Endothelial cell (in vitro differentiated cells): Measurements from ENCODE around the gene TMEM82. TPM values are rescaled to one million over a fixed set of nuclear protein-coding genes. Genes with fewer than 3 reads are reported as not detected.

Source experiments
- DNase-seq: peaks from one replicate; pipeline ENCODE4 v3.0.0; 2021; ENCODE audit warnings: low spot score
- H3K27ac Mint-ChIP-seq: one replicate; pipeline ENCODE4 v1.8.0; 2021; ENCODE audit warnings: mixed read lengths, inconsistent platforms; ENCODE audit not compliant: unreplicated experiment
- H3K27me3 Mint-ChIP-seq: one replicate; pipeline ENCODE4 v1.8.0; 2021; ENCODE audit warnings: mild to moderate bottlenecking, moderate library complexity, mixed read lengths, inconsistent platforms; ENCODE audit not compliant: unreplicated experiment
- H3K36me3 Mint-ChIP-seq: one replicate; pipeline ENCODE4 v1.8.0; 2021; ENCODE audit warnings: mild to moderate bottlenecking, low read depth, mixed read lengths, inconsistent platforms; ENCODE audit not compliant: unreplicated experiment
- H3K4me1 Mint-ChIP-seq: one replicate; pipeline ENCODE4 v1.8.0; 2021; ENCODE audit warnings: mild to moderate bottlenecking, mixed read lengths, inconsistent platforms; ENCODE audit not compliant: unreplicated experiment
- H3K4me3 Mint-ChIP-seq: one replicate; pipeline ENCODE4 v1.8.0; 2021; ENCODE audit warnings: mild to moderate bottlenecking, mixed read lengths, inconsistent platforms; ENCODE audit not compliant: unreplicated experiment
- H3K9me3 Mint-ChIP-seq: one replicate; pipeline ENCODE4 v1.8.0; 2021; ENCODE audit warnings: mixed read lengths, inconsistent platforms; ENCODE audit not compliant: unreplicated experiment
- CTCF ChIP-seq: fragments of 200-600 bp; sonication (generic); IDR thresholded peaks from one replicate; pipeline ENCODE4 v1.5.0; 2021; ENCODE audit warnings: antibody characterized with exemption; ENCODE audit not compliant: unreplicated experiment
- total RNA-seq: library from RNA; stranded (reverse); fragmentation: NEBNext Ultra II Directional; extraction: Animal tissue kit (Norgen Biotek cat#: 25700); gene quantifications from one replicate; pipeline ENCODE4 v1.2.1, GENCODE V29; 2021; ENCODE audit not compliant: unreplicated experiment

TMEM82 gene
- total RNA-seq, 1 donor from 2014 or later, result not detected

DNA sequence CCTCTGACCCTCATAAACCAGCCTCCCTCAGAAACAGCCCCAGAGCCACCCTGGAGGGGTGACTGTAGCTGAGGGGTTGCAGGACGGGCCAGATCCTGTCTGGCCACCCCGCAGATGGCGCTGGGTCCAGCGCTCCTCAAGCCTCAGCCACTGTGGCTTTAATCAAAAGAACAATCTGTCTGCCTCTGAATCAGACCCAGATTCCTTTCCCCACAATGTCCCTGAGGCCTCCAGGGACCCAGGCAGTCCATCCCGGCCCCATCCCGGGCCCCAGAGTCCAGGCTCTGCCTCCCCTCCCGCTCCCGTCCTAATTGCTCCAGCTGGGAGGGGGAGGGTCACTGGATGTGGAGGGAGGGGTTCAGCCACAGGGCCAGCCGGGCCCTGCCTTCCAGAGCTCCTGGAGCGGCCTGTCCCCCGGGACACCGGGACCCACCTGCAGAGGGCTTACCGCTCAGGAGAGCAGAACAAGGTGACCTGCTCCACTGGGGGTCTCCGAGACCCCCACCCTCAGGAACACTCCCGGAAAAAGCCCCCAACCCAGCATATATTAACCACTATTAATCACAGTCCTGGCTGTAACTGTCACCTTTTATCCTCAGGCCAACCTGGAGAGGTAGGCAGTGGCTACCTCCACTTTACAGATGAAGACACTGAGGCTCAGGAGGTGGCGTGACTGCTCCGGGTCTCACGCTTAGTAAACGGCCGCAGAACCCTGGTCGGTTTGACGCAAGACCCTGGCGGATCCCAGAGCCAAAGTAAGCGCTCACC is 15.5 kb downstream of the TMEM82 start:
- H3K4me1 Mint-ChIP-seq, result peaks cover 30% of the 10 kb centered on the region
- peaks cover 12% of the 10 kb centered on the region for H3K36me3 Mint-ChIP-seq
- peak overlapping the region; percentile 80 for H3K27ac Mint-ChIP-seq
- peaks cover 11% of the 10 kb centered on the region for H3K27me3 Mint-ChIP-seq
- no peaks in the 10 kb centered on the region for H3K9me3 Mint-ChIP-seq
- peak overlapping the region; percentile 92 for H3K4me3 Mint-ChIP-seq
- TF ChIP-seq CTCF, result no peak
- no peak for DNase-seq

GRCh38 chr1:15758343-15758931 is 16.1 kb downstream of the TMEM82 start, which contains the start of gene FBLIM1:
Gene FBLIM1, plus strand, starts transcription at chr1:15758795. Its CDS starts 6,189 bp downstream, at chr1:15764984.
- peaks cover 31% of the 10 kb centered on the region for H3K4me1 Mint-ChIP-seq
- DNase-seq, result peak; percentile 59
- peaks cover 12% of the 10 kb centered on the region for H3K27me3 Mint-ChIP-seq
- TF ChIP-seq CTCF, result no peak
- peak within 1 kb of the TSS; percentile 81 for H3K27ac Mint-ChIP-seq
- peak within 1 kb of the TSS; percentile 96 for H3K4me3 Mint-ChIP-seq
- no peaks in the 10 kb centered on the region for H3K9me3 Mint-ChIP-seq
- H3K36me3 Mint-ChIP-seq, result peaks cover 14% of the 10 kb centered on the region

DNA sequence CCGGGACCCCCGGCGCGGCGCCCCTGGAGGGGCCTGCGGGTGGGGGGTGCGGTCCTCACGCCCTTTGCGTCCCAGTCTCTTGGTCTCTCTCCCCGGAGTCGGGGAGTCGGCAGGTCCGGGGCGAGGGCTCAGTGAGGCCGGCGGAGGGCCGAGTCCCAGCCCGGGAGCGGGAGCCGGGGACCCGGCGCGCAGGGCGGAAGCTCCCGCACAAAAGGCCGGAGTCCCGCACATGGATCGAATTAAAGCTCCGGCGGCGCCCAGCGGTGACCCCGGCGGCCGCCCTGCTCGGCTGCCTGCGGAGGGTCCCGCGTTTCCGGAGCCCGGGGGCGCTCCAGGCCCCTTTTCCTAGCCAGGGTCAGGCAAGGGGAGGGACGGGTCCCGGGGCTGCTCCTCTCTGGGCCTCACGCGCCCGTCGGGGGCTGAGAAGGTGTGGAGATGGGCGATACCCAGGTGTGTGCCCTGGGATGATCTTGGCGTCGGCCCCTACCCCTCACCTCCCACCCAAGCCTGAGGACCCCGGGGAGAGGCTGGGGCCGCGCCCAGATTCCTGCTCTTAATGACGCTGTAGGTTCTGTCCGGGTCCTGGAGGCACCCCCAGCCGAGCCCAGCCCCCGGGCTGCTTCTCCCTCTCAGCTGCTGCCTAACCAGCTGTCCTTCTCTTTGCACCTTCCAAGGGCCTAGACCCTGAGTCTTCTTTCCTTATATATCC is 16.8 kb downstream of the TMEM82 start:
- TF ChIP-seq CTCF, result no peak
- Mint-ChIP-seq H3K27ac (peak overlapping the region; percentile 81), H3K27me3 (peaks cover 13% of the 10 kb centered on the region), H3K9me3 (no peaks in the 10 kb centered on the region), H3K36me3 (peaks cover 18% of the 10 kb centered on the region), H3K4me3 (peak overlapping the region; percentile 96), H3K4me1 (peaks cover 35% of the 10 kb centered on the region)
- peak; percentile 39 for DNase-seq

DNA sequence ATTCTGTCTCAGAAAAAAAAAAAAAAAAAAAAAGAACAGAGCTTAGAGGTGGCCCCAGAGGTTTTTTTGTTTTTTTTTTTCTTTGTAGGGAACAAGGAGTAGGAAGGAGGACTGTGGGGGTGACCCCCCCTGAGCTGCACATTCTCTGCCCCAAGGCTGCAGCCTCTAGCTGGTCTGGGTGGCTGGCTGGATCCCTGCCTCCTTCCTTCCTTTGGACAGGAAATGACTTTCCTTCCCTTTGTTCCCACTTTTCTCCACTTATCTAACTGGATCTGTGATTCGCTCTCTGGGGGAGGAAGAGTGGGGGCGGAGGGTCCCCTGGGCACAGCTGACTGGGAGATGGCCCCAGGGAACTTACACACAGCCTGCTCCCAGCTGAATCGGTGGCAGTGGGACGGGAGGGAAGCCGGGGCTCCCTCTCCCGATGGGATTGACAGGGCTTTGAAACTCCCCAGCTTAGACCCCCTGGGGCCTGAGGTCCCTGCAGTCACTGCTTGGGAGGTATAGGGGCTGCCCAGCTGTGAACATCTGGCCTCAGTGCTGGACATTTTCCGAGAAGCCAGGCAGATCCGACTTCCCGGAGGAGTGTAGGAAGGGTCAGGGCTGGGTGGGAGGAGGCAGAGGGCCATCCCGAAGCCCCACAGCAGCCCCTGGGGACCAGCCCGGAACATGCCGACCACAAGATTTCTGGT is 18.4 kb downstream of the TMEM82 start:
- DNase-seq, result no peak
- Mint-ChIP-seq H3K4me1 (peaks cover 40% of the 10 kb centered on the region), H3K27ac (peak overlapping the region; percentile 91), H3K36me3 (peaks cover 27% of the 10 kb centered on the region), H3K9me3 (no peaks in the 10 kb centered on the region), H3K27me3 (peaks cover 19% of the 10 kb centered on the region), H3K4me3 (peak overlapping the region; percentile 96)
- no peak for TF ChIP-seq CTCF
